GM23338 (cell line): ENCODE data around the gene ZNF33B.

Experiments used
- CREB1 ChIP-seq: fragments of 250-450 bp; sonication (Bioruptor Pico); IDR thresholded peaks from 2 replicates; pipeline ENCODE4 v1.5.0; 2020; ENCODE audit warnings: low read depth, mild to moderate bottlenecking, moderate library complexity
- CTCF ChIP-seq, 2 experiments: fragments of 200-600 bp in 1 of 2; sonication (generic) in 1 of 2; conservative IDR thresholded peaks; 2 replicates each; pipeline versions ENCODE4 v1.5.1 to v1.6.1; 2016 to 2017; ENCODE audit warnings: antibody characterized with exemption in 2 of 2, low read depth in 2 of 2, mild to moderate bottlenecking in 2 of 2, moderate library complexity in 1 of 2
- EZH2 ChIP-seq: fragments of 200-600 bp; sonication (generic); IDR thresholded peaks from one replicate; pipeline ENCODE4 v1.8.0; 2017; ENCODE audit warnings: antibody characterized with exemption, mild to moderate bottlenecking, low read depth; ENCODE audit not compliant: unreplicated experiment
- POLR2AphosphoS5 ChIP-seq: IDR thresholded peaks from 2 replicates; pipeline ENCODE4 v1.6.1; 2016; ENCODE audit warnings: antibody characterized with exemption, low read depth
- ZNF331 ChIP-seq: fragments of 250-450 bp; sonication (Bioruptor Pico); IDR thresholded peaks from 2 replicates; pipeline ENCODE4 v1.5.0; 2020; ENCODE audit warnings: low read depth, mild to moderate bottlenecking, moderate library complexity

DNA sequence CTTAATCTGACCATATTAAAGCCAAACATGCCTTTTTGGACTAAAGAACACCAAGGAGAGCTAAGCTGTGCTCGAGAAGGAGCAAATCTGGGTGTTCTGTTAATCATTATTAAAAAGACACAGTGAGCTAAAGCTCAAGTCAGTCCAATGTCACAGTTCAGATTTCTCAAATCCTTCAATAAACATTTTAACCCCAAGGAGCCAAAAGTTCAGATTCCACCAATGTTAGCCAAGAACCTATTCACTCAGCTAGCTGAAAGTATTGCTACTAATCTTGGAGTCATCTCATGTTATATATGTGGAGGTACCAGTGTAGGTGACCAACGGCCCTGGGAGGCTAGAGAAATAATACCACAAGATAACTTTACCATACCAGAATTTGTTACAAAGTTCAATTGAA, 14.5 kb upstream of the ZNF33B start:
- TF ChIP-seq CTCF (conservative IDR thresholded peaks at IDR 0.05; ENCODE audit: low read depth in 2 of 2) (no peak), EZH2 (no peak), ZNF331 (CRISPR knock-in tag) (no peak), POLR2AphosphoS5 (no peak), CREB1 (no peak)
